GM06990 (cell line): ENCODE measurements around the gene IGF2BP2.

Experiments used
- DNase-seq: peaks from one replicate; pipeline ENCODE4 v3.0.0-alpha.2; 2011; ENCODE audit not compliant: insufficient read length; ENCODE audit errors: extremely low read depth
- H3K27me3 ChIP-seq: replicated peaks from 2 replicates; pipeline ENCODE4 v1.6.0; 2011; ENCODE audit warnings: low read length; ENCODE audit not compliant: control insufficient read depth, insufficient read depth
- H3K36me3 ChIP-seq: 2 replicates; pipeline ENCODE4 v1.5.1; 2011; ENCODE audit warnings: low read length; ENCODE audit not compliant: control insufficient read depth, insufficient read depth
- H3K4me3 ChIP-seq: replicated peaks from 2 replicates; pipeline ENCODE4 v1.5.1; 2011; ENCODE audit warnings: low read depth, mild to moderate bottlenecking, control low read depth, low read length
- TF ChIP-seq, protein P1 (sequence below): IDR thresholded peaks from 2 replicates; pipeline ENCODE4 v1.5.1; 2011; ENCODE audit warnings: low read length, control low read depth, mild to moderate bottlenecking, inconsistent platforms; ENCODE audit not compliant: insufficient read depth, poor library complexity, severe bottlenecking

The IGF2BP2 gene

DNA sequence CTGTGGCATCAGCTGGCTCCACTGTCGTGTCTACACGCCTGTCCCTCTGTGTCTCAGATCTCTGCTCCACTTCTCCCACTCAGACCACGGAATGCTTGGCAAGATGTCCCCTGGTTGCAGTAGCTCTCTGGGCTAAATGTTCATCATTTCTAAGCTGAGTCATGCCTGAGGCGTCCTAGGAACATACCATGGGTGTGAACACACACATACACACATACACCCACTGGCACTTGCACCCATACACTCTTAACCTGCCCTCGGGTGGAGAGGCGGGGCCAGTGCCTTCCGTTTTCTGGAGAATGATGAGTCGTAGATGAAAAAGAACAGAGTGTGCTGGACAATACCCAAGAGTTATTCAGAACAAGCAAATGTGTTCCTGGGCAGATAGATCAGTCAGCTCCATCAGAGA lies 166.3 kb downstream of the IGF2BP2 start:
- DNase-seq: no peak
- H3K36me3 ChIP-seq: no peaks in the 10 kb centered on the region

DNA sequence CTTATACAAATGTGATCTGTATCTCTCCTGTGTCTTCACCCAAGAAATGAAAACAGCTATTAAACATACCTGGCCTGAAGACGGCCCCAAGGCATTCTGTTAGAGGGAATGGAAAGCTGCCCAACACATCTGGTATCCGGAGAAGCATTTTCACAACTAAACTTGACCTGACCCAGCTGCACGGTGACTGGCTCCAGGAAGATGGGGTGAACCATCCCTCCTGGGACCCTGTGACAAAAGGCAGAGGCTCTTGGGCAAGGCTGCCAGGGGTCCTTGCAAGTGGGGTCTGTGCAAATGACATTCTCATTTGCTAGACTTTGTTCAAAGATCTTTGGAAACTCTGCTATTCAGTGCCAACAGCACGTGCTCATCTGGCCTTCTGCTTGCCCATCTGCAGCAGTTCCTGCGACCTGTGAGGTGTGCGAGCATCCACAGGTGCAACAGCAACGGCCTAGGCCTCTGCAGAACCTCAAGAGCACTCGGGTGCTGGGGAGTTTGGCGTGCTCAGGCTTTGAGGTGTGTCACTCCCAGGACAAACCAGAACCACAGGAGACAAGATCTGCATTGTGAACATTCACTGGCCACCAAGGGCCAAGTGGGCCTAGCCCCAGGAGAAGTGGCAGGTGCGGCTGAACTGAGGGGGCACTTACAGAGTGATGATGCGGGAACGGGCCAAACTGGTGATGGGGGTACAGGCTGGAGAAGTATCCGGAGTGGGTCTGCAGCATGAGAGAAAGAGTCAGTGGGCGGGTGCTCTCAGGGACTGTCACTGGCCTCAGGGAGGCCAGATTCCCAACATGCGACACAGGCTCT lies 166.9 kb downstream of the IGF2BP2 start:
- Histone ChIP-seq H3K4me3 (no peak overlapping the region), H3K27me3 (peaks cover 3% of the 10 kb centered on the region), H3K36me3 (no peaks in the 10 kb centered on the region)
- no peak for DNase-seq
- TF ChIP-seq, protein P1, sequence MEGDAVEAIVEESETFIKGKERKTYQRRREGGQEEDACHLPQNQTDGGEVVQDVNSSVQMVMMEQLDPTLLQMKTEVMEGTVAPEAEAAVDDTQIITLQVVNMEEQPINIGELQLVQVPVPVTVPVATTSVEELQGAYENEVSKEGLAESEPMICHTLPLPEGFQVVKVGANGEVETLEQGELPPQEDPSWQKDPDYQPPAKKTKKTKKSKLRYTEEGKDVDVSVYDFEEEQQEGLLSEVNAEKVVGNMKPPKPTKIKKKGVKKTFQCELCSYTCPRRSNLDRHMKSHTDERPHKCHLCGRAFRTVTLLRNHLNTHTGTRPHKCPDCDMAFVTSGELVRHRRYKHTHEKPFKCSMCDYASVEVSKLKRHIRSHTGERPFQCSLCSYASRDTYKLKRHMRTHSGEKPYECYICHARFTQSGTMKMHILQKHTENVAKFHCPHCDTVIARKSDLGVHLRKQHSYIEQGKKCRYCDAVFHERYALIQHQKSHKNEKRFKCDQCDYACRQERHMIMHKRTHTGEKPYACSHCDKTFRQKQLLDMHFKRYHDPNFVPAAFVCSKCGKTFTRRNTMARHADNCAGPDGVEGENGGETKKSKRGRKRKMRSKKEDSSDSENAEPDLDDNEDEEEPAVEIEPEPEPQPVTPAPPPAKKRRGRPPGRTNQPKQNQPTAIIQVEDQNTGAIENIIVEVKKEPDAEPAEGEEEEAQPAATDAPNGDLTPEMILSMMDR: no peak

More for the DNA sequence above, 166.3 kb downstream of the IGF2BP2 start:
- Histone ChIP-seq H3K27me3 (peaks cover 3% of the 10 kb centered on the region), H3K4me3 (no peak overlapping the region)
- TF ChIP-seq, protein P1: no peak

- H3K27me3 ChIP-seq: peaks cover 3% of the 10 kb centered on the region
- TF ChIP-seq, protein P1: no peak
- no peak for DNase-seq
- no peaks in the 10 kb centered on the region for H3K36me3 ChIP-seq
- H3K4me3 ChIP-seq: no peak overlapping the region
Measured at GRCh38 chr3:185657211-185657610, 167.6 kb downstream of the IGF2BP2 start.

- TF ChIP-seq, protein P1: no peak
- DNase-seq: no peak
- Histone ChIP-seq H3K4me3 (no peak overlapping the region), H3K36me3 (no peaks in the 10 kb centered on the region), H3K27me3 (peaks cover 3% of the 10 kb centered on the region)
Measured at GRCh38 chr3:185656321-185656840, 168.5 kb downstream of the IGF2BP2 start.

DNA sequence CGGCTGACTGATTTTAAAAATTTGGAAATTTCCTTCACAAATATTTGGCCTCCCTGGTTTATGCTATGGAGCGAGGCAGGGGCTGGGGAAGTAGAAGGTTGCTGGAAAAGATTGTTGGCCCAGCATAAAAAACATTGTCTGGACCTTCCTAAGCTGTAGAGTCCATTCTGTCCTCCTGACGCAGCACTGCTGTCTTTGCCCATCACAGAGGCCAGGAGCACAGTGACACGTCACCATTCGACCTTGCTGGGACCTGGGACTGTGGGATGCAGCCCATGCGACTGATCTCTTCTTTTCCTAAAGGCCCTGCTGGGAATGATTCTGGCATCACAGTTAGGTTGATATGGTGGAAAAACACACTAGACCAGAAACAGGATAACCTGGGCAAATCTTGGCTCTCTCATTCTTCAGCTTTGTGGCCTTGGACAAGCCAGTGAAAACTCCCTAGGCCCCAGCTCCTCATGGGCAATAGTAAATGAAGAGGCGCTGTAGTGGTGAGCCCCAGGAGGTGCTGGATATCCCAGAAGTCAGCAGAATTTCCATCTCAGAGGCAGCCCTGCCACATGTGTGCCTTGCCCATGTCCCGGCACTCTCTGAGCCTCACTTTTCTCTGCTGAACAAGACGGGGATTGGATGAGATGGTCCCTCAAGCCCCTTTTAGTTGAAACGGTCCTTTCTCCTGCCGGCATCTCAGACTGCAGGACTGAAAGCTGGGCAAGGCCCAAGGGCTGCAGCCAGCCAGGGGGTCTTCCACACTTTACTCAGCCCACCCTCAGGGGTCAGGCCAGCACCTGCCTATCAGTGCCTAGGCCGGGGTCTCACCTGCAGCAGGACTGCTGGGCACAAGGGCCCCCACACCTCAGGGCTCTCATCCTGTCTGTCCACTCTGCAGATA lies 169.2 kb downstream of the IGF2BP2 start:
- DNase-seq: no peak
- TF ChIP-seq, protein P1: no peak
- H3K27me3 ChIP-seq: peaks cover 3% of the 10 kb centered on the region
- H3K36me3 ChIP-seq: no peaks in the 10 kb centered on the region
- H3K4me3 ChIP-seq: no peak overlapping the region
